Adrenal gland (tissue), 12 donors: ENCODE measurements around the gene XYLB. TPM values are rescaled to one million over a fixed set of nuclear protein-coding genes. Genes with fewer than 3 reads are reported as not detected.

Experiments
- DNase-seq, 7 donors: peaks; one replicate each; pipeline ENCODE4 v3.0.0-alpha.2; 2019 to 2020
- H3K27ac ChIP-seq, 5 donors: fragments of 200-600 bp; sonication (generic) in 4 of 5; 1 replicate in 3 of 5; 2 replicates in 2 of 5; pipeline versions ENCODE4 v1.5.1 to v1.8.0; 2016 to 2020; ENCODE audit warnings: mild to moderate bottlenecking in 1 of 5
- H3K27me3 ChIP-seq: fragments of 200-600 bp; 2 replicates; pipeline ENCODE4 v1.8.0; 2021
- H3K36me3 ChIP-seq, 2 donors: fragments of 200-600 bp; replicated peaks in 1 of 2; 1 replicate in 1 of 2; 2 replicates in 1 of 2; pipeline versions ENCODE4 v1.5.1 to v1.8.0; 2018 to 2022
- H3K4me1 ChIP-seq, 2 donors: fragments of 200-600 bp; replicated peaks in 1 of 2; 1 replicate in 1 of 2; 2 replicates in 1 of 2; pipeline versions ENCODE4 v1.5.1 to v1.8.0; 2018 to 2021
- H3K4me3 ChIP-seq, 4 donors: fragments of 200-600 bp; sonication (generic) in 3 of 4; one replicate each; pipeline ENCODE4 v1.5.1; 2016 to 2018
- H3K9me3 ChIP-seq, 3 donors: fragments of 200-600 bp; sonication (generic) in 1 of 3; replicated peaks in 1 of 3; 1 replicate in 2 of 3; 2 replicates in 1 of 3; pipeline versions ENCODE4 v1.5.1 to v1.8.0; 2016 to 2021
- CTCF ChIP-seq, 6 experiments: fragments of 450-650 bp in 4 of 6; fragments of 200-600 bp in 2 of 6; sonication (generic) in 1 of 6; IDR thresholded peaks; 1 replicate in 5 of 6; 2 replicates in 1 of 6; pipeline versions ENCODE4 v1.5.1 to v1.8.0; 2016 to 2021; ENCODE audit warnings: antibody characterized with exemption in 6 of 6, mild to moderate bottlenecking in 2 of 6, moderate library complexity in 1 of 6
- POLR2A ChIP-seq, 2 donors: fragments of 450-650 bp; IDR thresholded peaks; one replicate each; pipeline ENCODE4 v1.6.1; 2017; ENCODE audit warnings: antibody characterized with exemption in 2 of 2, mild to moderate bottlenecking in 2 of 2, moderate library complexity in 1 of 2
- WGBS, 4 donors: extraction: QIAGEN DNeasy Blood & Tissue Kit in 2 of 4; methylation state at CpG; one replicate each; pipeline versions ENCODE4 v1.1.5 to v1.1.7; 2013 to 2017; 5-methylcytosine and 5-hydroxymethylcytosine counted together
- intact Hi-C, 2 donors: fragments of 100-400 bp; cut with DNase I; formaldehyde crosslinking; loops; one replicate each; pipeline versions ENCODE4 v1.14.1 to v1.15.0; 2022 to 2023
- polyA plus RNA-seq, 3 donors: library from polyadenylated mRNA; stranded (reverse); fragments of 200-250 nt in 2 of 3; fragments of 350-450 nt in 1 of 3; fragmentation: Illumina TruSeq in 1 of 3; extraction: RNeasy Lipid Tissue Mini Kit (QIAGEN cat#74804) in 1 of 3; gene quantifications; one replicate each; pipeline ENCODE4 v1.2.3, GENCODE V29; 2013 to 2014
- total RNA-seq, 9 donors: library from RNA; depleted of rRNA in 4 of 9; stranded (reverse); fragments of >200 nt in 4 of 9; fragments of 120-200 nt in 1 of 9; fragmentation: NEBNext Ultra II Directional in 1 of 9; extraction: Animal tissue kit (Norgen Biotek cat#: 25700) in 1 of 9; gene quantifications; one replicate each; pipeline versions ENCODE4 v1.1.0 to v1.2.4, GENCODE V29; 2013 to 2023
- donor health status: healthy with polysubstance abuse.
- donor health status: Bipolar disorder and iron deficiency.
- donor health status: DM: yes; HTN: yes; CAD: no.
- donor health status: DM: no; HTN: no; CAD: no.
- donor health status: DM: no; HTN: no; CAD: no.
- donor health status: DM: yes; HTN: yes; CAD: no.

The XYLB gene
- total and polyA plus RNA-seq, 12 donors, result 1.5 to 14.9 (median 7.5) TPM

- no peak for TF ChIP-seq CTCF (IDR thresholded peaks at IDR 0.05)
- no peak for TF ChIP-seq POLR2A (IDR thresholded peaks at IDR 0.05)
- Histone ChIP-seq H3K9me3 (peaks cover 0 to 4% (median 0%) of the 10 kb centered on the region in 3 donors), H3K4me1 (no peaks in the 10 kb centered on the region), H3K36me3 (no peaks in the 10 kb centered on the region), H3K4me3 (no peak overlapping the region), H3K27ac (no peak overlapping the region), H3K27me3 (no peaks in the 10 kb centered on the region)
- DNase-seq, result no peak
- 96 to 100% (median 97%) methylated on average over 5 of the region's 5 CpGs for WGBS, 4 donors
- intact Hi-C loops, result no loop called here
These were observed 40.6 kb downstream of the XYLB start for GRCh38 chr3:38386992-38387750.

- H3K27me3 ChIP-seq, result no peaks in the 10 kb centered on the region
- intact Hi-C loops, result no loop called here
- DNase-seq, result no peak
- H3K4me1 ChIP-seq, result no peaks in the 10 kb centered on the region
- H3K36me3 ChIP-seq, result no peaks in the 10 kb centered on the region
- no peak overlapping the region for H3K4me3 ChIP-seq
- no peak overlapping the region for H3K27ac ChIP-seq
- peaks cover 0 to 4% (median 0%) of the 10 kb centered on the region in 3 donors for H3K9me3 ChIP-seq
- TF ChIP-seq POLR2A (IDR thresholded peaks at IDR 0.05), result no peak
- 96 to 98% (median 97%) methylated on average over 5 of the region's 5 CpGs for WGBS, 4 donors
These were observed 41.3 kb downstream of the XYLB start for GRCh38 chr3:38387862-38388261.

GRCh38 chr3:38392604-38393163 lies 46.1 kb downstream of the XYLB start:
- intact Hi-C loops, result no loop called here

DNA sequence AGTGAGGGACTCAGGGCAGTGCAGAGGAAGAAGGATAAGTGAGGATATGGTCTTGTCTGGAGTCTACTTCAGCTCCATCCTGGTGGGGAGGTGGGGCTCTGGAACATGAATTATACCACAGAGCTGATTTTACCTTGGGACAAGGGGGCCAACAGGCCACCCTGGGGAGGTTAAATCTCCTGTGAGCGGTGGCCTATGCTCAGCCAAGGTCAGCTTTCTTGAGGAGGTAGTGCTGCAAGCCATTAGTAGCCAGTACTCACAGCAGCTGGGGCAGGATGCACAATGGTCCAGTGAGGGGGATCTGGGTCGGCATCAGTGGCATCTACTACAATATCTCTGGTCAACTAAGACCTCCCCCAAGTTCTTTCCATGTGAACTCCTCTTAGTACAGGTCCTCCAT lies 49.7 kb downstream of the XYLB start:
- intact Hi-C loops, result no loop called here
- Histone ChIP-seq H3K27me3 (no peaks in the 10 kb centered on the region), H3K36me3 (peaks cover 0 to 7% of the 10 kb centered on the region in 2 donors), H3K4me1 (no peaks in the 10 kb centered on the region), H3K9me3 (no peaks in the 10 kb centered on the region), H3K27ac (no peak overlapping the region), H3K4me3 (no peak overlapping the region)
- no peak for TF ChIP-seq CTCF (IDR thresholded peaks at IDR 0.05)
- TF ChIP-seq POLR2A (IDR thresholded peaks at IDR 0.05), result no peak
- WGBS, 4 donors, result 94 to 100% (median 97%) methylated on average over 2 of the region's 2 CpGs
- no peak for DNase-seq

More at GRCh38 chr3:38392604-38393163, 46.1 kb downstream of the XYLB start:
- no peak overlapping the region for H3K4me3 ChIP-seq
- no peaks in the 10 kb centered on the region for H3K4me1 ChIP-seq
- TF ChIP-seq POLR2A (IDR thresholded peaks at IDR 0.05) (no peak), CTCF (IDR thresholded peaks at IDR 0.05) (no peak)
- H3K27ac ChIP-seq, result no peak overlapping the region
- 96 to 98% (median 97%) methylated on average over 1 of the region's 1 CpG for WGBS, 4 donors
- H3K9me3 ChIP-seq, result no peaks in the 10 kb centered on the region
- no peaks in the 10 kb centered on the region for H3K27me3 ChIP-seq
- peaks cover 0 to 4% of the 10 kb centered on the region in 2 donors for H3K36me3 ChIP-seq
- DNase-seq, result no peak
